Panc1 (cell line): ENCODE measurements around the gene TMEM167A. TPM values are rescaled to one million over a fixed set of nuclear protein-coding genes. Genes with fewer than 3 reads are reported as not detected.

Source experiments
- ATAC-seq: fragments of 200-7000 bp; cut with Tn5 transposase; 2 replicates; pipeline ENCODE4 v1.9.1; 2020; ENCODE audit warnings: mild to moderate bottlenecking, moderate library complexity
- BruUV-seq: library from RNA; stranded (reverse); fragments of 400-500 nt; replicated peaks from 2 replicates; lab custom pipeline; 2021; lab: Mats Ljungman, UMichigan
- CTCF ChIA-PET: fragments of 300-600 bp; sonication (Branson Sonifier 250); formaldehyde crosslinking; loops from one replicate; lab custom pipeline; 2022; ENCODE audit warnings: antibody characterized with exemption; lab: Charles Lee
- POLR2A ChIA-PET: fragments of 300-600 bp; sonication (Branson Sonifier 250); formaldehyde crosslinking; loops from one replicate; lab custom pipeline; 2022; ENCODE audit warnings: antibody characterized with exemption; lab: Charles Lee
- DNase-seq: peaks from one replicate; pipeline ENCODE4 v3.0.0-alpha.2; 2010; ENCODE audit warnings: low read depth, low spot score
- H3K27ac ChIP-seq: 2 replicates; pipeline ENCODE4 v1.5.1; 2011; ENCODE audit warnings: mild to moderate bottlenecking, low read length, inconsistent platforms
- H3K27me3 ChIP-seq: fragments of 200-500 bp; sonication (Bioruptor generic); 2 replicates; pipeline ENCODE4 v1.6.0; 2014; ENCODE audit warnings: low read length, inconsistent platforms; ENCODE audit not compliant: control insufficient read depth, insufficient read depth
- H3K36me3 ChIP-seq: fragments of 200-500 bp; sonication (Bioruptor generic); 2 replicates; pipeline ENCODE4 v1.5.1; 2014; ENCODE audit warnings: inconsistent platforms, mild to moderate bottlenecking, low read length, moderate library complexity; ENCODE audit not compliant: control insufficient read depth, insufficient read depth
- H3K4me1 ChIP-seq: 2 replicates; pipeline ENCODE4 v1.5.1; 2011; ENCODE audit warnings: inconsistent platforms, mild to moderate bottlenecking, low read length, moderate library complexity; ENCODE audit not compliant: control insufficient read depth, insufficient read depth
- H3K4me3 ChIP-seq, 2 experiments: 2 replicates each; pipeline ENCODE4 v1.5.1; 2011 to 2012; ENCODE audit warnings: low read depth in 2 of 2, low read length in 2 of 2, mild to moderate bottlenecking in 2 of 2, inconsistent platforms in 1 of 2, moderate library complexity in 1 of 2
- H3K9me3 ChIP-seq: fragments of 200-500 bp; sonication (Bioruptor generic); 2 replicates; pipeline ENCODE4 v1.5.1; 2014; ENCODE audit warnings: low read depth, mild to moderate bottlenecking, inconsistent platforms, low read length, moderate library complexity; ENCODE audit not compliant: control insufficient read depth, insufficient read depth
- CTCF ChIP-seq: fragments of 450-650 bp; IDR thresholded peaks from 2 replicates; pipeline ENCODE4 v1.5.1; 2017; ENCODE audit warnings: mild to moderate bottlenecking
- POLR2AphosphoS5 ChIP-seq: IDR thresholded peaks from 2 replicates; pipeline ENCODE4 v1.6.1; 2012; ENCODE audit warnings: mild to moderate bottlenecking, low read depth, low read length, moderate library complexity
- REST ChIP-seq, 2 experiments: IDR thresholded peaks; 2 replicates each; pipeline ENCODE4 v1.6.1; 2011 to 2012; ENCODE audit warnings: low read depth in 2 of 2, control low read depth in 1 of 2, low read length in 1 of 2, mild to moderate bottlenecking in 1 of 2, moderate library complexity in 1 of 2; ENCODE audit not compliant: insufficient read depth in 1 of 2
- SIN3A ChIP-seq: IDR thresholded peaks from 2 replicates; pipeline ENCODE4 v1.6.1; 2012; ENCODE audit warnings: low read depth, mild to moderate bottlenecking, low read length, moderate library complexity, borderline replicate concordance; ENCODE audit not compliant: insufficient read depth
- TCF7L2 ChIP-seq: IDR thresholded peaks from 2 replicates; pipeline ENCODE4 v1.6.1; 2011; ENCODE audit warnings: mild to moderate bottlenecking, low read depth, low read length, inconsistent platforms
- in situ Hi-C: cut with HindIII; loops from 2 replicates; pipeline ENCODE4 v1.10.0; 2016; ENCODE audit warnings: low sequenced_read_pairs, low pct_unique_long_range_greater_than_20kb
- intact Hi-C: fragments of 100-400 bp; cut with micrococcal nuclease; formaldehyde crosslinking; loops from one replicate; pipeline ENCODE4 v1.10.0; 2022; ENCODE audit not compliant: unreplicated experiment
- total RNA-seq: library from RNA; stranded (reverse); gene quantifications from one replicate; pipeline ENCODE4 v1.2.1, GENCODE V29; 2021; ENCODE audit not compliant: unreplicated experiment

Gene TMEM167A
- total RNA-seq, 1 experiment from 2014 or later, result 117 TPM

- intact Hi-C loops (no loop called here), in situ Hi-C loops (no loop called here)
- no peaks in the 10 kb centered on the region for H3K27me3 ChIP-seq
- BruUV-seq, result no TSS peak
- POLR2A ChIA-PET, result no interaction called here
- DNase-seq, result no peak
- H3K4me1 ChIP-seq, result 0 out of 2 replicates have a peak, but pooled peaks cover 8% of the 10 kb centered on the region
- H3K36me3 ChIP-seq, result no peaks in the 10 kb centered on the region
- H3K9me3 ChIP-seq, result peaks cover 15% of the 10 kb centered on the region; the same call in 1 of the 2 replicates
- no peak for ATAC-seq
- no peak overlapping the region for H3K4me3 ChIP-seq
- no peak overlapping the region for H3K27ac ChIP-seq
- CTCF ChIA-PET, result no interaction called here
- TF ChIP-seq POLR2AphosphoS5 (no peak), TCF7L2 (no peak), CTCF (no peak), SIN3A (no peak), REST (IDR thresholded peaks at IDR 0.05; ENCODE audit: insufficient read depth in 1 of 2, low read depth in 2 of 2, low read length in 1 of 2) (no peak)
Measured at GRCh38 chr5:83093692-83094091, 16.5 kb upstream of the TMEM167A start.

- in situ Hi-C loops (no loop called here), intact Hi-C loops (no loop called here)
- no peak for TF ChIP-seq CTCF
- ATAC-seq (no peak), DNase-seq (no peak)
- Histone ChIP-seq H3K36me3 (no peaks in the 10 kb centered on the region), H3K4me3 (no peak overlapping the region), H3K27ac (no peak overlapping the region), H3K4me1 (0 out of 2 replicates have a peak, but pooled peaks cover 5% of the 10 kb centered on the region), H3K9me3 (peaks cover 15% of the 10 kb centered on the region; the same call in 1 of the 2 replicates), H3K27me3 (no peaks in the 10 kb centered on the region)
- CTCF ChIA-PET, result no interaction called here
- POLR2A ChIA-PET, result no interaction called here
- BruUV-seq, result no TSS peak
Measured at GRCh38 chr5:83092619-83093018, 15.4 kb upstream of the TMEM167A start.
